GM13976 (cell line): ENCODE data around the gene NRXN2.

Experiments
- DNase-seq: peaks from one replicate; pipeline ENCODE4 v3.0.0; 2012; ENCODE audit warnings: low spot score
- CTCF ChIP-seq: IDR thresholded peaks from 2 replicates; pipeline ENCODE4 v1.5.1; 2012; ENCODE audit warnings: borderline replicate concordance, mild to moderate bottlenecking; ENCODE audit not compliant: insufficient read depth; ENCODE audit errors: extremely low read depth, missing control alignments, control extremely low read depth
- in situ Hi-C: fragments of 300-500 bp; cut with MboI; formaldehyde crosslinking; loops from one replicate; pipeline ENCODE4 v1.12.0; 2022; ENCODE audit warnings: low sequenced_read_pairs, mixed read lengths, inconsistent platforms; ENCODE audit not compliant: unreplicated experiment

The NRXN2 gene

GRCh38 chr11:64609436-64610047 is 113.5 kb downstream of the NRXN2 start:
- in situ Hi-C loops, result no loop called here
- no peak for DNase-seq
- TF ChIP-seq CTCF, result no peak

- no peak for TF ChIP-seq CTCF
- DNase-seq, result no peak
- in situ Hi-C loops, result no loop called here
Observed at GRCh38 chr11:64608636-64609035, 114.4 kb downstream of the NRXN2 start.

GRCh38 chr11:64608046-64608445 is 115.0 kb downstream of the NRXN2 start:
- in situ Hi-C loops, result no loop called here
- no peak for DNase-seq
- TF ChIP-seq CTCF, result no peak

GRCh38 chr11:64607381-64607985 is 115.5 kb downstream of the NRXN2 start:
- in situ Hi-C loops, result no loop called here
- no peak for DNase-seq
- TF ChIP-seq CTCF, result no peak

- in situ Hi-C loops, result no loop called here
- TF ChIP-seq CTCF, result no peak
- DNase-seq, result no peak
Observed at GRCh38 chr11:64606796-64607380, 116.1 kb downstream of the NRXN2 start.

- in situ Hi-C loops, result no loop called here
Observed at GRCh38 chr11:64605656-64606585, 117.1 kb downstream of the NRXN2 start.

More at GRCh38 chr11:64605656-64606585, 117.1 kb downstream of the NRXN2 start:
- DNase-seq, result no peak
- no peak for TF ChIP-seq CTCF
